GM19452 (cell line): ENCODE results near the gene ZW10.

Source experiments
- ATAC-seq: cut with Tn5 transposase; IDR thresholded peaks from one replicate; pipeline ENCODE4 v1.9.1; 2021; ENCODE audit not compliant: unreplicated experiment

ZW10 gene

GRCh38 chr11:113698515-113698914 is 75.0 kb downstream of the ZW10 start:
- no peak for ATAC-seq

DNA sequence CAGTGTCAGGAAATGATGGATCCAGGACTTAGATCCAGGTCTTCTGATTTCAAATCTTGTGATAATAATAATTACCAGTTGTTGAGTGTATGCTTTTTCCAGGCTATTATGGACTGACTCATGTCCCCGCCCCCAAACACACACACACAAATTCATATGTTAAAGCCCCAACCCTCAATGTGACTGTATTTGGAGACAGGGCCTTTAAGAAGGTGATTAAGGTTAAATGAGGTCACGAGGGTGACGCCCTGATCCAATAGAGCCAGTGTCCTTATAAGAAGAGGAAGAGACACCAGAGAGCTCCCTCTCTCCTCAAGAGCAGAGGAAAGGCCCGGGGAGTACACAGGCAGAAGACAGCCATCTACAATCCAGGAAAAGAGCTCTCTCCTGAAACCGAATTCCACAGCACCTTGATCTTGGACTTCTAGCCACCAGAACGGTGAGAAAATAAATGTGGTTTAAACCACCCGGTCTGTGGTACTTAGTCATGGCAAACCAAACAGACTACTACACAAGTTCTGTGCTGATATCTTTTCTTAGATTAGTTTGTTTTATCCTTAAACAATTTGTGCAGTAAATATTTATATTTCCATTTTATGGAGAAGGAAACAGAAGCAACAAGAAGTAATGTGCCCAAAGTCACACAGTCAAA is 75.6 kb downstream of the ZW10 start:
- no peak for ATAC-seq

- no peak for ATAC-seq
Observed at GRCh38 chr11:113697111-113697510, 76.4 kb downstream of the ZW10 start.

- no peak for ATAC-seq
Observed at GRCh38 chr11:113695207-113695606, 78.3 kb downstream of the ZW10 start.

- ATAC-seq: no peak
Observed at GRCh38 chr11:113694390-113694789, 79.1 kb downstream of the ZW10 start.

- no peak for ATAC-seq
Observed at GRCh38 chr11:113693030-113693429, 80.5 kb downstream of the ZW10 start.

DNA sequence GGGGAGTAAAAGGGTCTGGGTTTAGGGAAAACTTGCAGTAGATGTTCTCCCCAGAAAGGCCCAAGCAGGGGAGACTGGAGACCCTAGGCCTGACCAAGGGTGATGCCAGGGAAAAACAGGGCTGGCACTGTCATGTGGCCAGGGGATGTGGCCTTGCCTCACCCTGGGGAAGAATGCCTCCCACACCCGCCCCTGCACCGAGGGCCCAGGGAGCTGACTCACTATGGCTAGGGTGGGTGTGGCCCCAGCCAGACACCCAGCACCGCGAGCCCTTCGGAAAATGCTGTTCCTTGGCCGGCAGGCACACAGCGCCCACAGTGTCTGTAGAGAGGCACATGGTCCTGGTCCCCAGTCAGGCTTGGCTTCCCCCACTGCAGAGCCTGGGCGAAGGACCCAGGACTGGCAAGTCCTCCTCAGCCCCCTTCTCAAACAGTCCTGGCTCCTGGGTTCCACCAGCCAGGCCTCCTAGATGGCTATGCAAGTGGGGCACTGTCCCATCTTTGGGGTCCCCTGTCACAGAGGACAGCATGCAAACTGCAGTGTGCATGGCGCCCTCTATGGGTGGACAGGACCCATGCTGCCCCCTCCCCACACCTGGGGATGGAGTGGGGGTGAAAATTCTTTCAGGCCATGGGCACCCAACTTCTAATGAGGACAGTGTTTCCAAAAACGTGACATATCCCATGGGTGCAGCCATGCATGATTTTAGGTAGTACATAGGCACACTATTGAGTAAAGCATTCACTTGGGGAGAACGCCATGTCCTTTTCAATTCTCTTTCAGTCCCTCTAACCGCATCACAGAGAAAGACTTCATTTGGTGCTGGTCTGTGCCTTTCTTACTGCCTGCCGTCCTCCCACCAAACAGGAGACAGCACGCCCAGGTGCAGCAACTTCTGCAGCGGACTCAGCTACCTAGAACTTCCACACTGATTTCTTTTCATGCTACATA is 82.6 kb downstream of the ZW10 start:
- no peak for ATAC-seq

DNA sequence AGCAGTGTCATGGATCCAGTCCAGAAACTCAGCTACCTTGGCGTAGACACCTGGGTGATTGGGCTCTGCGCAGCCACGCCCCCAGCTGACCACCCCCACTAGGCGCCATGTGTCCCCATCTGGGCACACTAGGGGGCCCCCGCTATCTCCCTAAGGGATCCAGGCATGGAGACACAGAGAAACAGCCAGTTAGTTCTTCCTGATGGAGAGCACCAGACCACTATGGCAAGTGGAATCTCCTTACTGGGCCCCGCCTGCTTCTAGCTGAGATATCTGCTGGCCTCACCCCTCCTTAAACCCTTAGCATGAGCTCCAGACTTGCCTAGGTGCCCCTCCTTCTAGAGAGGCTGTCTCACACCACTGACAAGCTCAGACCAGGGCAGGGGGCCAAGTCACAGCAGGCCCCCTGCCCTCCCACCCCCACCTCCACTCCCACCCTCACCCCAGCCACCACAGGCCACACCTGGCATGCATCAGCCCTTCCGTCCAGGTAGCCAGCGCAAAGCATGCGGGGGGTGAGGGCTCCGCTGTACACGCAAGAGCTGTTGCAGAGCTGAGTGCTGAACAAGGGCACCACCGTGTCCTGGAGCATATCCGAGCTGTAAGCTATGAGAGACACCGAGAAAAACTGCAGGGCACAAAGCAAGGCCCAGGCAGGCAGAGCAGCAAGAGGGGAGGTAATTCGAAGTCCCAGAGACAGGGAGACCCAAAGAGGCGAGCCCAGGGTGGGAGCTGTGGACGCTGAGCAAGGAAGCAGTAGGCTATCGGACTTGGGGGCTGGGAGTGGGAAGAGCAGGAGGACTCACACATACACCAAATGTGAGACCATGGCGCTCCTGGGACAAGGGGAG is 83.5 kb downstream of the ZW10 start:
- no peak for ATAC-seq

- peak; percentile 53 for ATAC-seq
Observed at GRCh38 chr11:113685654-113686359, 87.7 kb downstream of the ZW10 start.

- no peak for ATAC-seq
Observed at GRCh38 chr11:113684496-113684895, 89.0 kb downstream of the ZW10 start.

DNA sequence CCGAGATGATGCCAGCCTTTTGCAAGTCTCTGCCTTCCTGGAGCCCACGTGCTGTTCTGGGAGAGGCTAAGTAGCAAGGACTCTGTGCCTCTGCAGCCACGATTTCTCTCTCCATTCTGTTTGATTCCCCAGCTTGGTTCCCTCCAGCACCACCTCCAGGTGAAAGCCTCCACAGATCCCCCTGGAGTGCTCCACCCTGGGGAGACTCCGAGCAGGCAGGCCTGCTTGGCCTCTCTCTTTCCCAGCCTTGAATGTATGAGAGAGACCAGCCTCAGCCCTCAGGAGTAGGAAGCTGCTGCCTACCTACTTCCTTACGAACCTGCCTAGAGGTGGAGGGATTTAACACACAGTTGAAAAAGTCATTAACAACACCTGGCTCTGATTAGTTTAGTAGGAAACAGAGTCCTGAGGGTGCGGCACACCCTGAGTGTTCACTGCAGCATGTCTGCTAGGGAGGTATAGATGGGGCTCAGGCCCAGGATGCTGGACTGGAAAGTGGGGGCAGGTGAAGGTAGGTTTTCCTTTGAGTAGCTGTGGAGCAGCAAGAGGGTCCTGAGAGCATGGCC is 89.9 kb downstream of the ZW10 start:
- ATAC-seq: no peak
